GM12891 (cell line): ENCODE results near the gene TBX4.

ENCODE experiments used
- POLR2AphosphoS5 ChIP-seq: IDR thresholded peaks from 2 replicates; pipeline ENCODE4 v1.6.1; 2011; ENCODE audit warnings: low read depth, low read length, control low read depth
- TAF1 ChIP-seq: IDR thresholded peaks from 2 replicates; pipeline ENCODE4 v1.6.1; 2011; ENCODE audit warnings: low read depth, low read length, control low read depth

GRCh38 chr17:61478026-61478789 is 26.0 kb downstream of the TBX4 start:
- no peak for TF ChIP-seq POLR2AphosphoS5
- no peak for TF ChIP-seq TAF1
